PC-3 (cell line): ENCODE results near the gene OR10A7.

Source experiments
- CTCF ChIP-seq: fragments of 300-600 bp; sonication (generic); conservative IDR thresholded peaks from 2 replicates; pipeline ENCODE4 v1.5.1; 2017; ENCODE audit warnings: antibody characterized with exemption, low read depth, mild to moderate bottlenecking, low read length
- EZH2 ChIP-seq: fragments of 300-600 bp; sonication (generic); IDR thresholded peaks from one replicate; pipeline ENCODE4 v1.6.1; 2017; ENCODE audit warnings: antibody characterized with exemption, mild to moderate bottlenecking, low read length; ENCODE audit not compliant: unreplicated experiment

GRCh38 chr12:55226523-55226922, 5.7 kb downstream of the OR10A7 start:
- no peak for TF ChIP-seq CTCF
- TF ChIP-seq EZH2: no peak
